Measurements from ENCODE around the gene CABP4.

Gene CABP4

GRCh38 chr11:67492069-67492727 is 37.0 kb downstream of the CABP4 start:
- Histone ChIP-seq H2BK5ac (ENCODE audit: low read depth, low read length, poor library complexity, severe bottlenecking) (no peak overlapping the region), H3K18ac (ENCODE audit: low read depth in 1 of 2, low read length in 2 of 2) (no peak overlapping the region), H3K9me3 (ENCODE audit: control insufficient read depth, low read length) (no peaks in the 10 kb centered on the region), H3K4ac (ENCODE audit: low read depth in 1 of 2, low read length in 2 of 2) (no peak overlapping the region), H3K4me1 (ENCODE audit: control insufficient read depth, insufficient read depth, low read depth, low read length) (peaks cover 12% of the 10 kb centered on the region), H3K79me1 (replicated peaks; ENCODE audit: low read length, poor library complexity, severe bottlenecking) (peaks cover 35% of the 10 kb centered on the region), H3K23ac (ENCODE audit: low read length in 2 of 2) (no peak overlapping the region), H2AFZ (ENCODE audit: low read depth, low read length) (no peak overlapping the region), H4K8ac (ENCODE audit: low read length) (no peak overlapping the region), H3K14ac (ENCODE audit: low read length in 2 of 2) (no peak overlapping the region), H3K9ac (ENCODE audit: low read length) (no peak overlapping the region), H3K36me3 (ENCODE audit: control insufficient read depth in 1 of 2, insufficient read depth in 2 of 2, low read depth in 1 of 2, low read length in 2 of 2) (peaks cover 37 to 88% of the 10 kb centered on the region in 2 experiments), H3K27me3 (ENCODE audit: control insufficient read depth in 1 of 2, insufficient read depth in 1 of 2, low read length in 2 of 2) (no peaks in the 10 kb centered on the region), H2BK12ac (ENCODE audit: low read length in 2 of 2) (no peak overlapping the region), H3K4me3 (ENCODE audit: insufficient read depth in 1 of 2, low read depth in 1 of 2, low read length in 2 of 2) (no peak overlapping the region), H2AK5ac (ENCODE audit: low read length, severe bottlenecking) (no peak overlapping the region), H2BK120ac (ENCODE audit: low read depth, low read length) (no peak overlapping the region), H3K27ac (ENCODE audit: low read length, poor library complexity, severe bottlenecking) (no peak overlapping the region), H2BK15ac (ENCODE audit: low read depth, poor library complexity, severe bottlenecking) (no peak overlapping the region), H4K91ac (ENCODE audit: low read length) (no peak overlapping the region), H3K4me2 (ENCODE audit: low read length, poor library complexity, severe bottlenecking) (no peak overlapping the region)
- 93% methylated on average over 19 of the region's 19 CpGs for WGBS
- no peak for DNase-seq

DNA sequence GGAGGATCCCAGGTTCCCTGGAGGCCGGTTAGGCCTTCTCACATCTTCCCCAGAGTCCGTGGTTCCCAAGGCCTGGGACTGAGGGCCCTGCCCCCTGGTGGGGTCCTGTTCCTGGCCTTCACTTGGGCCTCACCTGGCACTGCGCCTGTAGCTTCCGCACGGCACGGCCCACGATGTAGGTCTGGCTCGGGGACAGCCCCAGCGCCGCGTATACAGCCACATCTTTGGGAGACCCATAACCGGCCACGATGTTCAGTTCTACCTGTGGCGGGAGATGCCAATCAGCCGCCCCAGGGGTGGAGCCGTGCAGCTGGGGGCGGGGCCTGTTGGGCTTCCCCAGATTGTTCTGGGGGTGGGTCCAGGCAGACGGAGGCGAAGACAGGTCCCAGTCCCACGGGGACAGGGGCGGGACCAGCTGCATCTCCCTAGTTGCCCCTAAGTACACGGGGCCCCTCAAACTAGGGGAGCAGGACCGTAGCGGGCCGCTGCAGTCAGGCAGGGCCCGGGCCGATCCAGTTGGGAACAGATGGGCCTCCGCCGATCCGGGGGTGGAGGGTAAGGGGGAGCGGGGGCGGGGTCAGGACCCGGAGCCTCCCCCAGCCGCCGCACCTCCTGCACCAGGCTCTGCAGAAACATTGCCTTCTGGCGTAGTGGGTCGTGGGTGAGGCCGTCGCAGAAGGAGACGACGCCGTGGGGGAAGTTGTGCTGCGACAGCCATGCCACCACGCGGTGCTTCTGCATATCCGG is 37.8 kb downstream of the CABP4 start:
- 93% methylated on average over 45 of the region's 46 CpGs for WGBS
- peaks cover 17% of the 10 kb centered on the region for H3K4me1 ChIP-seq (ENCODE audit: control insufficient read depth, insufficient read depth, low read depth, low read length)
- H3K4ac ChIP-seq (ENCODE audit: low read depth in 1 of 2, low read length in 2 of 2), result no peak overlapping the region
- no peak overlapping the region for H2BK5ac ChIP-seq (ENCODE audit: low read depth, low read length, poor library complexity, severe bottlenecking)
- no peak overlapping the region for H3K27ac ChIP-seq (ENCODE audit: low read length, poor library complexity, severe bottlenecking)
- H3K27me3 ChIP-seq (ENCODE audit: control insufficient read depth in 1 of 2, insufficient read depth in 1 of 2, low read length in 2 of 2), result no peaks in the 10 kb centered on the region
- H3K79me1 ChIP-seq (replicated peaks; ENCODE audit: low read length, poor library complexity, severe bottlenecking), result peaks cover 40% of the 10 kb centered on the region
- no peak overlapping the region for H2BK120ac ChIP-seq (ENCODE audit: low read depth, low read length)
- no peak overlapping the region for H2AFZ ChIP-seq (ENCODE audit: low read depth, low read length)
- H3K4me2 ChIP-seq (ENCODE audit: low read length, poor library complexity, severe bottlenecking), result no peak overlapping the region
- H3K4me3 ChIP-seq (ENCODE audit: insufficient read depth in 1 of 2, low read depth in 1 of 2, low read length in 2 of 2), result no peak overlapping the region
- no peak overlapping the region for H3K14ac ChIP-seq (ENCODE audit: low read length in 2 of 2)
- H3K23ac ChIP-seq (ENCODE audit: low read length in 2 of 2), result no peak overlapping the region
- H3K18ac ChIP-seq (ENCODE audit: low read depth in 1 of 2, low read length in 2 of 2), result no peak overlapping the region
- DNase-seq, result no peak
- H4K8ac ChIP-seq (ENCODE audit: low read length), result no peak overlapping the region
- H3K9me3 ChIP-seq (ENCODE audit: control insufficient read depth, low read length), result no peaks in the 10 kb centered on the region
- H3K9ac ChIP-seq (ENCODE audit: low read length), result no peak overlapping the region
- H2BK12ac ChIP-seq (ENCODE audit: low read length in 2 of 2), result no peak overlapping the region
- H2AK5ac ChIP-seq (ENCODE audit: low read length, severe bottlenecking), result no peak overlapping the region
- H2BK15ac ChIP-seq (ENCODE audit: low read depth, poor library complexity, severe bottlenecking), result no peak overlapping the region
- H3K36me3 ChIP-seq (ENCODE audit: control insufficient read depth in 1 of 2, insufficient read depth in 2 of 2, low read depth in 1 of 2, low read length in 2 of 2), result peaks cover 30 to 95% of the 10 kb centered on the region in 2 experiments
- no peak overlapping the region for H4K91ac ChIP-seq (ENCODE audit: low read length)

GRCh38 chr11:67493548-67494370 is 38.6 kb downstream of the CABP4 start:
- Histone ChIP-seq H2AFZ (ENCODE audit: low read depth, low read length) (no peak overlapping the region), H3K9me3 (ENCODE audit: control insufficient read depth, low read length) (no peaks in the 10 kb centered on the region), H2AK5ac (ENCODE audit: low read length, severe bottlenecking) (no peak overlapping the region), H3K4me3 (ENCODE audit: insufficient read depth in 1 of 2, low read depth in 1 of 2, low read length in 2 of 2) (no peak overlapping the region), H2BK12ac (ENCODE audit: low read length in 2 of 2) (no peak overlapping the region), H4K91ac (ENCODE audit: low read length) (no peak overlapping the region), H3K14ac (ENCODE audit: low read length in 2 of 2) (no peak overlapping the region), H3K18ac (ENCODE audit: low read depth in 1 of 2, low read length in 2 of 2) (no peak overlapping the region), H3K27me3 (ENCODE audit: control insufficient read depth in 1 of 2, insufficient read depth in 1 of 2, low read length in 2 of 2) (no peaks in the 10 kb centered on the region), H3K4ac (ENCODE audit: low read depth in 1 of 2, low read length in 2 of 2) (no peak overlapping the region), H3K4me1 (ENCODE audit: control insufficient read depth, insufficient read depth, low read depth, low read length) (peaks cover 22% of the 10 kb centered on the region), H4K8ac (ENCODE audit: low read length) (no peak overlapping the region), H3K79me1 (replicated peaks; ENCODE audit: low read length, poor library complexity, severe bottlenecking) (peaks cover 45% of the 10 kb centered on the region), H3K4me2 (ENCODE audit: low read length, poor library complexity, severe bottlenecking) (no peak overlapping the region), H3K9ac (ENCODE audit: low read length) (no peak overlapping the region), H2BK15ac (ENCODE audit: low read depth, poor library complexity, severe bottlenecking) (no peak overlapping the region), H2BK120ac (ENCODE audit: low read depth, low read length) (no peak overlapping the region), H2BK5ac (ENCODE audit: low read depth, low read length, poor library complexity, severe bottlenecking) (no peak overlapping the region), H3K36me3 (ENCODE audit: control insufficient read depth in 1 of 2, insufficient read depth in 2 of 2, low read depth in 1 of 2, low read length in 2 of 2) (peaks cover 27 to 98% of the 10 kb centered on the region in 2 experiments), H3K23ac (ENCODE audit: low read length in 2 of 2) (no peak overlapping the region), H3K27ac (ENCODE audit: low read length, poor library complexity, severe bottlenecking) (no peak overlapping the region)
- 97% methylated on average over 63 of the region's 65 CpGs for WGBS
- no peak for DNase-seq

Data from mesenchymal stem cell (in vitro differentiated cells and primary cell).